HTR-8/SVneo (cell line): ENCODE results near the gene FABP2.
A peak's percentile ranks its signal among the peaks of the same experiment; 100 is the strongest.
"Not testable (repeated sequence)": the region's sequence is repeated elsewhere in the genome, so short reads cannot be mapped to it uniquely, and the experiment has no call there.

Source experiments
- DNase-seq: peaks from one replicate; pipeline ENCODE4 v3.0.0; 2011; ENCODE audit warnings: low spot score, mixed read lengths; ENCODE audit not compliant: insufficient read length
- FAIRE-seq: peaks from 2 replicates; lab custom pipeline; 2011; peaks lifted over from hg19 to GRCh38; lab: Jason Lieb, UNC

Gene FABP2

DNA sequence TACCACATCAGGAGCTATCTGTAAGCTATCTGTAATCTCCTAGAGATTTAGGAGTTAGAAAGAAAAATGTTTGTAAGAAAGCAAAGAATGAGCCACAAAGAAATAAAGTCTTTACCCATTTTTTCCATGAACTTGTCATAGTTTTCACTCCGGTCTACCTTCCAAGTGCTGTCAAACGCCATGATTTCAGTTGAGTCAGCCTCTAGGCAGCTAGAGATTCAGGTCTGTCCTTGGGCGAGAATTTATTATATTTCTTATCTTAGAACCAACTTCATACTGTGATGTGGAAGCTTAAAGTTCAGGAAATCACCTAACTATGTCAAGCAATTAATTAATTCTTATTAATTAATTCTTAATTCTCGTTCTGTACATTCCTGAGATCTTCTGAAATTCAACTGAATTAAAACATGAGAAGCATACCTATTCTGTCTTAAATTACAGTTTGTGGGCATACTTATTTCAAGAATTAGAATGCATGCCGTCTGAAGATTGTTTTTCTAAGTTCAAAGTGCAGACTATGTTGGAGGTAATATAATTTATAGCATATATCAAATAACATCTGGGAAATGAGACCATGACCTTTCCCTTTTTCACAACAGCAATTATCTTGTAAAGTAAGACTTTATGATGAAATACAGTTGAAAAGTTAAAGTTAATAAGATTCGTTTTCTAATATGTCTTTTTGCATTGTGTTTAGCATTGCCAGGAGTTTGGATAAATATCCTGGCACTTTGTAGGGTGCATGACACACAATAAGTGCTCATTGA is at the start of gene FABP2:
TSS of gene FABP2 (minus strand) at position 218 of the 767 bp plus-strand sequence. CDS start at position 182, 36 bp downstream.
- DNase-seq (no peak), FAIRE-seq (no peak)

DNA sequence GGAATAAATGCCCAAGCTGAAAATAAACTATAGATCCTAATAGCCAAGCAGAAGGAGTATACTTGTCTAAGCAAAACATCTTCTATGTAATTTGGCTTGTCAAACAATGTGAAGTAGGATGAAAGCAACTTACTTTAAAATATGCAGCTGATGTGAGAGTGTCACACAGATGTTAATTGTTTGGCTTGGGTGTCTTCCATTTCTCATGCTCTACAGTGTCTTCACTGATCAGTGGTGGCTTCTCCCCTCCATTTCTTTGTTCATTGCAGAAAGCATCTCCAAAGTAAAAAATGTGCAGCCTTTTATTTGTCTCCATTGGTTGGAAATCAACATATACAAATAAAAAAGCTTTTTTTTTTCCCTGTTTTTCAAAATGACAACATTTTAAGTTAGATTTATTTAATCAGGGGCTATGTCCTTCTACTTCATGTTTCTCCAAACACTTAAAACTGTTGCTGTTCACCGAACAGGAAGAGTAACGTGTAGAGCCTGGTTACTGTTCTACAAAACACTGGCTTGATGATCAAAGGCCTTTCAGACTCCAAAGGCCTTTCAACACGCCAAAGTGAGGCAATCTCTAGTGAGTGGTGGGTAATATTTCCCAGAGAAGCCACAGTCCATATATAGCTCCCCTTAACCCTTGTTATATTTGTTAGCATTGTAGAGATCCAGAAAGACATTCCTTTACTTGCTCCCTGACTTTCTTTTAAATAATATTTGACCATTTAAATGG is 49.2 kb upstream of the FABP2 start:
- DNase-seq, result not testable (repeated sequence)
- peak; percentile 62 for FAIRE-seq

DNA sequence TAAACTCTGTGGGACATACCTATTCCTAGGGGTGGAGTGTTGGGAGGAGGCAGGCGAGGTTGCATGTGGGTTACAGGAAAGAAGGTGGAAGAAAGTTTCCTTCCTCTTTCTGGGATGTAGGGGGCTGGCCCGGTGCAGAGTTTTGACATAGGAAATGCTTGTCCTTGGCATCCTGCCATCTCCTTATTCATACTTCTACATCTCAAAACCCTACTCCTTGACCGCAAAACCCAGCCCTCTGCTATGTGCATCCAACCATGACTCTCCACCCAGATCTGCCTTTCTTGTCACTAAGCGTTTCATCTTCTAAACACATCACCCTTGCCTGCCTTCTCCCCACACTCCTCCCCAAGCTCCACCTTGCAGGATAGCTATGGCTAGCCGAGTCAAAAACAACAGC is 48.5 kb upstream of the FABP2 start:
- DNase-seq, FAIRE-seq: not testable (repeated sequence)

DNA sequence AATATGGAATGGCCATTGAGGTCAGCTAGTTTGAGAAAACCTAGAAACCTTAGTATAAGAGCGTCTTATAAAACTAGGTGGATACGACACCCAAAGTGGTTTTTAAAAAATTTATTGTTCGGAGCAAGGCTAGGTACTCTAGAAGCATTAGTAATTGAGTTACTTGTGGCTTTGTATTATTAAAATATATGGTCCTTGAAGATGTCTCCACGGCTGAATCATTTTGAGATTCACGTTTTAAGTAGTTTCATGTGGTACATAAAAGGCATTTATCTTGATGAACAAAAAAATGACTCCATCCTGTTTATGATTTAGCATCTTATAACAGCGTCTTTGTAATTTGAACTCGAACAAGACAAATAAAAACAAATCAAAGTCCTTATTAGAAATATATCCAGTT is 44.9 kb upstream of the FABP2 start:
- not testable (repeated sequence) for FAIRE-seq, DNase-seq

DNA sequence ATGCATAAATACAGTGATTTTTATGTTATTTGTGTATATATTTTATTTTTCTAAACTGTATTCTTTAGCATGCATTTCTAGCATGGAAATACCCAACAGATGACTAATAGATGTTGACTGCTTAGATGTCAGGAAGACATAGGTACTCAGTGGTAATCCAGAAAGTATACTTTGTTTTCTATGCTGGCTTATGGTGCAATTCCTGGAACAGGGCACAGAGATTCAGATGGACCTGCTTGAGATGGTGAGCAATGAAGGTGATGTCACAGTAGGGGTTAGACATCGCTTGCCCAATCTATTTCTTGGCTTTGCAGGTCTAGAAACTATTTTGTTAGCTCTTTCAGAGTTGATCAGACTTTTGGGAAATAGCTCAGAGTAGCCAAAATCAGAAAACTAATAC is 42.3 kb upstream of the FABP2 start:
- FAIRE-seq, result not testable (repeated sequence)

DNA sequence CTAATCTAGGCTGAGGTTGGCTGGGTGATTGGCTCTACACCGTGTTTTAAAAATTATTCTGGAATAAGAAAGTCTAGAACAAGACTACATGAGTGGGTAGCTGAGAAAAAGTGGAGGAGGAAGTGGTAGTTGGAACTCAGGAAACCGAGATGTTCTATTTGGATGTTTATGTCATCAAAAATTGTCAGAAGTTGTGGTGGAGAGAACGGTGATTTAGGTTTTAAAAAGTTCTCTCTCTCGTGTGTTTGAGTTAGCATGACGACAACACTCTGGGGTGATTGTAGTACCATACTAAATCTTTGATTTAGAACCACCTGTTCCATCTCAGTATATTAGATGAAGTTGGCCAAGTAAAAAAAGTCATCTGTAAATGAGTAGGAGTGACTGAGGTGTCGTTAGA is 41.4 kb upstream of the FABP2 start:
- not testable (repeated sequence) for FAIRE-seq

More for the DNA sequence above, 42.3 kb upstream of the FABP2 start:
- not testable (repeated sequence) for DNase-seq

DNA sequence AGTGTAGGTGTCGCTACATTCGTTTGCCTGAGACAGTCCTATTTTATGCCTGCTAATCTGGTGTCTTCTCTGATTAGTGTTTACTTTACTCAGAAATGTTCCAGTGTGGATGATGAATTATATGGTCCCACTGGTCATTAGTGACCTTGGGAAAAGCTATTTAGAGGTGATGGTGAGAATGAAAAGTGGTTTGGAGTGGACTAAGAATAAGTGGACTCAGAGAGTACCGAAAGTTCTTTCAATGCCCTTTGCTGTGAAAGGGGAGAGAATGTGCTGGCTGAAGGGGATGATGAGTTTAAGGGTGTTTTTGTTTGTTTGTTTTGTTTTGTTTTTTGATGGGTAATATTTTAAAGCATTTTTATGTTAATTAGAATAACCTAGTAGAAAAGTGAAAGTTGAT is 40.5 kb upstream of the FABP2 start:
- DNase-seq, FAIRE-seq: not testable (repeated sequence)

More for the DNA sequence above, 41.4 kb upstream of the FABP2 start:
- not testable (repeated sequence) for DNase-seq

DNA sequence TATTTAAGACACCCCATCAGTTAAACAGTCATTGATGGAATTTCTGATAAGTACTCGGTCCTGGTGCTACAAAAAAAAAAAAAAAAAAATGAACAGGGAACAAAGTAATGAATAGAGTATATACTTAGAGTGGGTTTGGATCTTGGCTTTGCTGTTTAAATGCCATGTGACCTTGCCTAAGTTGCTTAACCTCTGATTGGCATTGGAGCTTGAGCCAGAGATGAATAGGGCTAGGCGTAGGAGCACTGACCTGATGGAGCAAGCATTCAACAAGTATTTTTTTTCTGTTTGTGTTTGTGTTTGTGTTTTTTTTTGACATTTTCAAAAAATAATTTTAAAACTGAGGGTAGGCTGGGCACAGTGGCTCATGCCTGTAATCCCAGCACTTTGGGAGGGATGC is 37.9 kb upstream of the FABP2 start:
- not testable (repeated sequence) for FAIRE-seq, DNase-seq

DNA sequence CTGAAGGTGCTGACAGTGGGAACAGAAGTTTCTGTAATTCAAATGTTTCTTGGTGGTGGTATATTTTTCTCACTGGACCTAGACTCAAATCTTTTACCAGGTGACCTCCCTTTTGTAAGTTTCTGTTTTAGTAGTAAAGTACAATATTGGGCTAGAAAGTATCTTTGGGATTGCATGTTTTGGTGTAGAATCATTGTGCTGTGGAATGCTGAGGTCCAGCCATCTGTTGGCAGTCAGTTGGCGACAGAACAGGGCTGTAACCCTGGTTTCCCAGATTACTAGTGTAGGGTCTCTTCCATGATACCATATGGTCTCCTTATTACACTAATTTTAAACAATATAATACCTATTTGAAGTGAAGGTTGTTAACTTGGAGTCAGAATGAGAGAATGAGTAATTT is 34.9 kb upstream of the FABP2 start:
- DNase-seq, FAIRE-seq: not testable (repeated sequence)

DNA sequence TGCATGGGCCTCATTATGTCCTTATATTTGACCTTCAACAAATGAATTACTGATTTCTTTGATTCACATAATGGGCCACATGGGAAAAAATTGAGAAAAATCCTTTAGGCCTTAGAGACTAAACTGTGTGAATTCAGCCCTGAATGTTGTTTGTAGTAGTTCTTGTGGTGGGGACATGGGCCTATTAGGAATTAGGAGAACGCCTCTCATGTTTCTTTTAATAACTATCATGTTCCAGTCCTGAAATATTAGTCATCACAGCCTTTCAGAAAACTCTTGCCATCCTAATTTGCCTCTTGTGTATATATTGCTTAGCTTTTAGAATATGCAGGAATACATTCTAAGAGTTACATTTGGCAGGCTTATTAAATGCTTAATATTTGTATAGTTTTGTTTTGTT is 34.1 kb upstream of the FABP2 start:
- not testable (repeated sequence) for DNase-seq, FAIRE-seq

DNA sequence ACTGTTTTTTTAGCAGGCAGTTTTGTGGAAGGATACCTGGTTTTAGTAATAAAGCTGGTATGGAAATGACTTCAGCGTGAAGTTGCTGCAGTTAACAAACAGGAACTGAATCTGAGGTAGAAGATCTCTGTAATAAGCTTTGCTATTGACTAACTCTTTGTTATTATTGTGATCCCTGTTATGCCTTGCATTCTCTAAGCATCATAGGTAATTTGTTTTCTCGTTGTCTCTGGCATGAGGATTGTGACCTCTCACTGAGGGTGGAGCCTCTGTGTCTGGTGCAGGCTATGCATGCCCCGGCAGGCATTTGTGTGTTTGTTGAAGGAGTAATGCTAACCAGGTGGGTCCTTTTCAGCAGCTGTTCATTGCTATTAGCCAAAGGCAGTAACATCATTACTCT is 31.4 kb upstream of the FABP2 start:
- DNase-seq, FAIRE-seq: not testable (repeated sequence)

DNA sequence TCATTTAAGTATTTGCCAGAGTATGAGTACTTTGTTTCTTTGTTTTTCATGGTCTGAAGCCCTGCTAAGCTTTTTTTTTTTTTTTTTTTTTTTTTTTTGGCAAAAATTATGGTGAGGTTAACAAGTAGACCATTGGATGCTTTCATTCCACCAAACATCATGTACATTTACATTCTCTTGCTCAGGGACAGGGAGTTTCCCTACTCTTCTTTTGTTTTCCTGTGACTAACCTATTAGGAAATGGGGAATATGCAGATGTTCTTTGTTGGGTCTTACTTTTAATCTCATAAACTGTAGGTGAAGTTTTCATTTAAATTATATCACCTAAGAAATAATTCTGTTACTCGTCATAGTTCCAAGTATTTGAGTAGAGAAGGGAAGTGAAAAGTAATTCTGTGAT is 26.2 kb upstream of the FABP2 start:
- not testable (repeated sequence) for FAIRE-seq, DNase-seq

DNA sequence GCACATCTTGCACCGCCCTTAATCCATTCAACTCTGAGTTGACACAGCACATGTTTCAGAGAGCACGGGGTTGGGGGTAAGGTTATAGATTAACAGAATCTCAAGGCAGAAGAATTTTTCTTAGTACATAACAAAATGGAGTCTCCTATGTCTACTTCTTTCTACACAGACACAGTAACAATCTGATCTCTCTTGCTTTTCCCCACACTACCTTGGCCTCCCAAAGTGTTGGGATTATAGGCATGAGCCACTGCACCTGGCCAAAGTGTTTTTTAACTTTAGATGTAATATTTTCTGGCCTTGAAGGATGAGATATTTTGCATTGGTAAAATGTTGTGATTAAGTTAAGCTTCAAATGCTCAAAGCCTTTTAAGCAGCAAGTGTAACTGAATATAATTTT is 21.4 kb upstream of the FABP2 start:
- DNase-seq, FAIRE-seq: not testable (repeated sequence)

DNA sequence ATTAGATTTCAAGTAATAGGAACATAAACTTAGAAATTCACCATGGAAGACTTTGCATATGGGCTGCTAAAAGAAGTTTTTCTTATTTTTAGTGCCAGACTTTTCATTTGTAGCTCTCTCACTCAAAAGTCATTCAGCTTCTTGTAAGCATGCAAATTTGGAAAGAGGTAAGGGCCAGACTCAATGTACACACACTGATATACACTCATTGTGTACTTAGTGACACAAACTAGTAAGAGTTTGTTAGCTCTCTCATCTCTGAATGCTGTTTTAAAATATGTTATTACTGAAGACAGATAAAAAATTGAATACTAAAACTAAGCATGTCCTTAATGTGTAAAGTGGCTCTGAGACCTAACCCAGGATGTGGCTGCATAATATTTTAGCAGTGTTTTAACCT is 18.0 kb upstream of the FABP2 start:
- DNase-seq, FAIRE-seq: not testable (repeated sequence)

DNA sequence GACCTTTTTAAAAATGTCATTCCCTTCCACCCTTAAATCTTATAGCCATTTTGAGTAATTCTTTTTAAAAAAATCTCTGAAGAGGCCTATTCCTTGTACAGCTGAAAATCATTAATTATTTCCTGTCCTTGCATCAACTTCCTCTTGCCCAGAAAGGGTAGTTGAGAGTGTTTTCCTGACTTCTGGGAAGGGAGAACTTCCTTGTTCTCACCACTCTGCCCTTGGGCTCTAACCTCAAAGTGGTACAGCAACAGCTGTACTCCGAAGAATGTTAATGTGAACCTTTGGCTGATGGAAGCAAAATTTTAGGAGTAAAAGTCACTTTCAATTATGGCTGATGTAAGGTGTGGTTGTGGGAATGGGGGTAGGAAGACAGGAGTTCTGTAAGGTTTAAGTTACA is 15.1 kb upstream of the FABP2 start:
- FAIRE-seq, result no peak
- DNase-seq, result no peak

DNA sequence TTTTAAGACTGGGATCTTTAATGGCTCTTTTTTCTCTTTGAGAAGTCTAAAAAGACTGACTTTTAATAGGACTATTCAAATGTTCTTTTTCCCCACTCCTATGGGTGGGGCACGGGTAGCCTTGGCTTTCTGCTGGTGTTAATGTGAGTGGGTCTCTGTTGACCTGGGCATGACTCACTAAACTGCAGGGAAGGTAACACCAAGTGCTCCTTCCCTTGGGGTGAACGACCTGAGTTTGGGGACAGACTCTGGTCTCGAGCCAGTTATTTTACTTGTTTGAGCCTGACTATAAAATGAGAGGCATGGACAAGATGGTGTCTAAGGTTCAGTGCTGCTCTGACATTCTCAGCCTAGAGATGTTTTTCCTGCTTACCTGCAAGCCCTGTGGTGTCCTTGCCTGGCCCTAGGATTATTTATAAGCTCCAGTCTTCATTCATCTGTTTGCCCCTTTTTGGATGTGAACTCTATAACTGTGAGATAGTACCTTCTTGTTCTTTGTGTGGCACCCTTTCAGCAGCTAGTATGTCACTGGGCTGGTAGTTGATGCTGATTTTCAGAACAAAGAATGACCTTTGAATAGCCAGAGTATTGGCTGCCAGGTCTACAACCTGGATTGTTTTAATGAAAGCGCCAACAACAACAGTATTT is 14.5 kb upstream of the FABP2 start:
- DNase-seq, FAIRE-seq: not testable (repeated sequence)

DNA sequence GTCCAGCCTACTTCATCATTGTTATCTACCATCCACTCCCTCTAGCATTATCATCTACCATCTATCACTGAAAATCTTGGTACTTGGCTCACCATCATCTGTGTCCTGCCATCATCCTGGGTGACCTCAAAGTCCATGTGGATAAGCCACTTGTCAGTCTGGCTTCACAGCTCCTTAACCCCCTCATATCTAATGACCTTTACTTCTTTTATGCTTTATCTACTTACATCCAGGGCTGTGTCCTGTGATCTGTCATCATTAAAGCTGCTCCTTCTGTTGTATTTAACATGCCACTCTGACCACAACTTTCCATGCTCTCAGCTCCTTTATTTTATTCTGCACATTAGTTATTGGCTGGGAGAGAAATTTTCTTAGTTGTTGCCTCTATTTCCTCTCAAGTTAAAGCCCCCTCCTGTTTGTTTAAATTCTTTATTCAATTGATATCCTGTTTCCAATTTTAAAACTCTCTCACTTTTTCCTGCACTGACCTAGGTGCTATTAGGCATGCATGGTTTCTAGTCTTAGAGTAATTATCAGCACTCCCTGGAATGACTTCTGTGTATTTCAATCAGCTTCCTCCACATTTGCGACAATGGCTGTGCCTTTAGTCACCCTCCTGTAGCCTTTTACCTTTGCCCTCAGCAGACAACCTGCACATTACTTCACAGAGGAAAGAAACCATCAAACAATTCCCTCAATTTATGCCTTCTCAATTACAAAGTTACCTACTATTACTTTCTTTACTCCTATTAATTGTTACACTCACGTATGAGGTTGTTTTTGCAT is 8.1 kb upstream of the FABP2 start:
- FAIRE-seq (no peak), DNase-seq (no peak)

DNA sequence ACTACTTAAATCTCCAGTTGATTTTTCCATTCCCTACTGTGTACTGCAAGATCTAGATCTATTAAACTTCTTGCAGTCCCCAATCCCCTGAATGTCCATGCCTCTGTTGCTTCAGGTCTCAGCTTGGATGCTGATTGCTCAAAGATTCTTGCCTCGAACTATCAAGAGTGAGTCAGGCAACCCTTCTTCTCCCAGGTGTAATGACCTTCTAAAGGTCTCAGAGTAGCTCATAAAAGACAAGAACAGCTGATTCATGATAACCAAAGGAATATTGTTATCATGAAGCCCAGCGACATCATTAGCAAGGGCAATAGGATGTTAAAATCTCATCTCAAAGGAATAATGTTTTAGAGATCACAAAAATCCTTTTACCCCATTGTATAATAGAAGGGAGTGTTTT is 6.8 kb upstream of the FABP2 start:
- DNase-seq (no peak), FAIRE-seq (no peak)

DNA sequence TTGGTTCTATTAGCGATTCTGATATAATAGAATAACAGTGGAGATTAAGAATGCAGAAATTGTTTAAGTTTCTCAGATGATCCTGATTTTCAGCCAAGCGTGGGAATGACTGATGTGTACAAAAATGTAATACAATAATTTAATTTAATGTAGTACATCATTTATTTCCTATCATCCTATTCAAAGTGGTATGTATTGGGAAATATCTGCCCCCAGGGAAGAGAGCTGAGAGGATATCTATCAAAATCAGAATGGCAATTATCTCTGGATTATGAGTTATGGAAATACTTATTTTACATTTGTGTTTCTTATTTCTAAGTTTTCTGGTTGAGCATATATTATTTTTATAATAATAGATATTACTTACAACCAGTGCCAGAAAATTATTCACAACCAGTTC is 3.9 kb downstream of the FABP2 start:
- FAIRE-seq (no peak), DNase-seq (no peak)

DNA sequence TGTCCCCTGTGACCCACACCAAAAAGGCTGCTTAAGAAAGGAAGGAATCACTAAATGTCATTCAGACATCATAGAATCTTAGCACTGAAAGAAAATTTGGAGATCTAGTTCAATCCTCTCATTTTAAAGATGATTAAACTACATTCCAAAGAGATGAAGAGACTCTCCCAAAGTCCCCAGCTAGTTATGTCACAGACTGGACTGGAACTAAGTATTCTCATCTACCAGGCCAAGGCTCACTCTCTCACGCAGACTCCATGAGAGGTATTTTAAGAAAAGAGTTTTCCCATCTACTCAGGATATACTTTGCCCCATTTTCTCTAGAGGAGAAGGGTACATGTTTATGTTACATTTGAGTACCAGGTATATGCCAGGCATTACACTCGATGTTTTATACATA is 6.9 kb downstream of the FABP2 start:
- FAIRE-seq, result no peak
- no peak for DNase-seq
